Neural cell (in vitro differentiated cells): ENCODE data around the gene TTC31. TPM values are rescaled to one million over a fixed set of nuclear protein-coding genes. Genes with fewer than 3 reads are reported as not detected.

Experiments
- H2AFZ ChIP-seq: fragments of 200-600, 300-800 bp; sonication (generic), shearing (Covaris generic); 2 replicates; pipeline ENCODE4 v1.6.0; 2014; ENCODE audit warnings: low read depth, mild to moderate bottlenecking, antibody characterized with exemption, low read length, moderate library complexity
- H3F3A ChIP-seq: fragments of 200-600 bp; shearing (Covaris generic); 2 replicates; pipeline ENCODE4 v1.6.1; 2016; ENCODE audit warnings: mild to moderate bottlenecking, moderate library complexity, mixed read lengths, antibody characterized with exemption, low read length; ENCODE audit not compliant: insufficient read depth, poor library complexity, severe bottlenecking
- H3K27ac ChIP-seq: fragments of 200-600, 300-800 bp; sonication (generic), shearing (Covaris generic); 2 replicates; pipeline ENCODE4 v1.5.1; 2014; ENCODE audit warnings: mild to moderate bottlenecking, low read length, moderate library complexity
- H3K27me3 ChIP-seq: fragments of 300-800, 200-600 bp; sonication (generic), shearing (Covaris generic); 2 replicates; pipeline ENCODE4 v1.6.0; 2014; ENCODE audit warnings: mild to moderate bottlenecking, low read depth, low read length, moderate library complexity; ENCODE audit not compliant: insufficient read depth
- H3K36me3 ChIP-seq: fragments of 300-800, 200-600 bp; sonication (generic), shearing (Covaris generic); 2 replicates; pipeline ENCODE4 v1.5.1; 2014; ENCODE audit warnings: mild to moderate bottlenecking, antibody characterized with exemption, low read length, moderate library complexity; ENCODE audit not compliant: insufficient read depth
- H3K4me2 ChIP-seq: fragments of 300-800, 200-600 bp; sonication (generic), shearing (Covaris generic); 2 replicates; pipeline ENCODE4 v1.6.0; 2014; ENCODE audit warnings: mild to moderate bottlenecking, low read length
- H3K4me3 ChIP-seq: fragments of 300-800, 200-600 bp; sonication (generic), shearing (Covaris generic); 2 replicates; pipeline ENCODE4 v1.5.1; 2014; ENCODE audit warnings: mild to moderate bottlenecking, low read length, moderate library complexity
- H3K79me2 ChIP-seq: fragments of 200-600 bp; shearing (Covaris generic); replicated peaks from 2 replicates; pipeline ENCODE4 v1.6.0; 2014; ENCODE audit warnings: mild to moderate bottlenecking, low read length, moderate library complexity; ENCODE audit not compliant: insufficient read depth
- H3K9ac ChIP-seq: fragments of 300-800, 200-600 bp; sonication (generic), shearing (Covaris generic); 2 replicates; pipeline ENCODE4 v1.6.1; 2016; ENCODE audit warnings: mild to moderate bottlenecking, low read length, mixed read lengths
- H3K9me2 ChIP-seq: fragments of 200-600 bp; shearing (Covaris generic); 2 replicates; pipeline ENCODE4 v1.6.1; 2016; ENCODE audit warnings: mild to moderate bottlenecking, low read length, mixed read lengths; ENCODE audit not compliant: insufficient read depth
- H3K9me3 ChIP-seq: fragments of 200-600, 300-800 bp; sonication (generic), shearing (Covaris generic); 2 replicates; pipeline ENCODE4 v1.6.1; 2016; ENCODE audit warnings: mild to moderate bottlenecking, mixed run types, low read length, moderate library complexity, mixed read lengths
- H4K20me1 ChIP-seq: fragments of 200-600 bp; shearing (Covaris generic); 2 replicates; pipeline ENCODE4 v1.6.1; 2016; ENCODE audit warnings: mild to moderate bottlenecking, mixed run types; ENCODE audit not compliant: insufficient read depth
- CTCF ChIP-seq: fragments of 450-650 bp; IDR thresholded peaks from 2 replicates; pipeline ENCODE4 v1.5.1; 2014; ENCODE audit warnings: antibody characterized with exemption, mild to moderate bottlenecking, moderate library complexity; ENCODE audit not compliant: poor library complexity, severe bottlenecking
- EP300 ChIP-seq: fragments of 450-650 bp; conservative IDR thresholded peaks from 2 replicates; pipeline ENCODE4 v1.6.1; 2014; ENCODE audit warnings: antibody characterized with exemption, mild to moderate bottlenecking, moderate library complexity; ENCODE audit not compliant: poor library complexity, severe bottlenecking
- MXI1 ChIP-seq: fragments of 450-650 bp; conservative IDR thresholded peaks from 2 replicates; pipeline ENCODE4 v1.6.1; 2014; ENCODE audit warnings: antibody characterized with exemption, mild to moderate bottlenecking; ENCODE audit not compliant: poor library complexity, severe bottlenecking
- POLR2AphosphoS5 ChIP-seq: IDR thresholded peaks from 2 replicates; pipeline ENCODE4 v1.6.1; 2012
- REST ChIP-seq: IDR thresholded peaks from 2 replicates; pipeline ENCODE4 v1.6.1; 2012; ENCODE audit warnings: borderline replicate concordance
- SMC3 ChIP-seq: fragments of 450-650 bp; conservative IDR thresholded peaks from 2 replicates; pipeline ENCODE4 v1.6.1; 2014; ENCODE audit warnings: antibody characterized with exemption, mild to moderate bottlenecking, moderate library complexity; ENCODE audit not compliant: poor library complexity
- TAF1 ChIP-seq: IDR thresholded peaks from 2 replicates; pipeline ENCODE4 v1.6.1; 2012; ENCODE audit warnings: low read depth
- polyA plus RNA-seq: library from polyadenylated mRNA; depleted of rRNA; stranded (reverse); fragments of >200 nt; gene quantifications from 2 replicates; pipeline ENCODE4 v1.2.3, GENCODE V29; 2014

TTC31 gene
- polyA plus RNA-seq, 1 donor from 2014 or later = 11.0 TPM

GRCh38 chr2:74457549-74458131 lies 25.2 kb upstream of the TTC31 start:
- Histone ChIP-seq H4K20me1 (no peaks in the 10 kb centered on the region), H2AFZ (peak overlapping the region; percentile 69), H3K27me3 (no peaks in the 10 kb centered on the region), H3F3A (no peaks in the 10 kb centered on the region), H3K9me2 (no peaks in the 10 kb centered on the region), H3K4me3 (peak overlapping the region; percentile 99), H3K27ac (peak overlapping the region; percentile 98), H3K79me2 (peaks cover 12% of the 10 kb centered on the region), H3K4me2 (peak overlapping the region; percentile 65), H3K9ac (peak overlapping the region; percentile 95), H3K36me3 (no peaks in the 10 kb centered on the region), H3K9me3 (no peaks in the 10 kb centered on the region)
- TF ChIP-seq EP300 (no peak), MXI1 (no peak), POLR2AphosphoS5 (peak; percentile 69), TAF1 (peak; percentile 86), REST (peak; percentile 79), SMC3 (peak; percentile 30)

- peak; percentile 9 for TF ChIP-seq REST
- no peak for TF ChIP-seq EP300
- peak; percentile 57 for TF ChIP-seq MXI1
- TF ChIP-seq POLR2AphosphoS5 = peak; percentile 76
- TF ChIP-seq CTCF = peak; percentile 22
- no peak for TF ChIP-seq SMC3
- Histone ChIP-seq H2AFZ (peak within 1 kb of the TSS; percentile 73), H3K4me3 (peak within 1 kb of the TSS; percentile 99), H3K27me3 (no peaks in the 10 kb centered on the region), H3K9ac (peak within 1 kb of the TSS; percentile 95), H3K4me2 (peak within 1 kb of the TSS; percentile 97), H3K36me3 (no peaks in the 10 kb centered on the region), H3F3A (no peaks in the 10 kb centered on the region), H3K9me3 (no peaks in the 10 kb centered on the region), H3K79me2 (peaks cover 12% of the 10 kb centered on the region), H3K9me2 (no peaks in the 10 kb centered on the region), H3K27ac (peak within 1 kb of the TSS; percentile 98), H4K20me1 (no peaks in the 10 kb centered on the region)
Measured at GRCh38 chr2:74458132-74458937, 24.5 kb upstream of the TTC31 start, which contains the start of gene WBP1. Gene WBP1, plus strand, starts transcription at chr2:74458438. Its CDS starts 165 bp downstream, at chr2:74458603.
